NT2/D1 (cell line): ENCODE results near the gene CAMK2D.

Experiments used
- DNase-seq: peaks from one replicate; pipeline ENCODE4 v3.0.0-alpha.2; 2011; ENCODE audit warnings: low read depth, low spot score
- H3K27me3 ChIP-seq: 2 replicates; pipeline ENCODE4 v1.6.0; 2011; ENCODE audit warnings: mild to moderate bottlenecking; ENCODE audit not compliant: insufficient read length, insufficient read depth
- H3K36me3 ChIP-seq: 2 replicates; pipeline ENCODE4 v1.6.1; 2011; ENCODE audit warnings: mild to moderate bottlenecking, low read length, mixed read lengths; ENCODE audit not compliant: insufficient read depth, insufficient read length
- H3K4me1 ChIP-seq: 2 replicates; pipeline ENCODE4 v1.5.1; 2011; ENCODE audit not compliant: insufficient read depth, insufficient read length
- H3K4me3 ChIP-seq: 2 replicates; pipeline ENCODE4 v1.5.1; 2011; ENCODE audit warnings: low read depth; ENCODE audit not compliant: insufficient read length
- H3K9ac ChIP-seq: 2 replicates; pipeline ENCODE4 v1.6.0; 2011; ENCODE audit warnings: low read depth; ENCODE audit not compliant: insufficient read length
- H3K9me3 ChIP-seq: 2 replicates; pipeline ENCODE4 v1.5.1; 2011; ENCODE audit warnings: mild to moderate bottlenecking, low read length; ENCODE audit not compliant: insufficient read depth
- SUZ12 ChIP-seq: IDR thresholded peaks from 2 replicates; pipeline ENCODE4 v1.6.1; 2011; ENCODE audit not compliant: insufficient read length, insufficient read depth; ENCODE audit errors: extremely low read depth
- YY1 ChIP-seq: IDR thresholded peaks from 2 replicates; pipeline ENCODE4 v1.6.1; 2011; ENCODE audit not compliant: insufficient read length, insufficient read depth
- ZNF274 ChIP-seq: IDR thresholded peaks from 2 replicates; pipeline ENCODE4 v1.6.1; 2011; ENCODE audit warnings: mild to moderate bottlenecking, low read depth, low read length

CAMK2D gene

DNA sequence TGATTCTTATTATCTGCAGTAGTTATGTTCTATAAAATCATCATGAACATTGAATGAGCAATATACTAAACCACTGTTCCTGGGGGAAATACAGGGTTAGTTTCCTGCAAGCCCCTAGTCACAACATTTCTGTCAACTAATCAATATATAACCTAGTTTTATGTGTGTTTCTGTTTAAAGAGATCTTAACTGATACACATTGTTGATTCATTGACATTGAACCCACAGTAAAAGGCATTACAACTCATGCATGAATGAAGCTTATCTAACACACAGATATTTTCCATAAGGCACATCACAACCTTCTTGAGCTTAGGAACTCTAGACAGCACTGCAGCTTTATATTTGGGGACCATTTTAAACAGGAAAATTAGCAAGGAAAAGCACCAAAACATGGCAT is 134.2 kb downstream of the CAMK2D start:
- H3K9me3 ChIP-seq = no peaks in the 10 kb centered on the region
- H3K4me3 ChIP-seq = no peak overlapping the region
- no peak overlapping the region for H3K9ac ChIP-seq
- no peak for DNase-seq
- no peaks in the 10 kb centered on the region for H3K4me1 ChIP-seq
- H3K27me3 ChIP-seq = no peaks in the 10 kb centered on the region
- H3K36me3 ChIP-seq = no peaks in the 10 kb centered on the region
- TF ChIP-seq SUZ12 (no peak), ZNF274 (no peak), YY1 (no peak)

DNA sequence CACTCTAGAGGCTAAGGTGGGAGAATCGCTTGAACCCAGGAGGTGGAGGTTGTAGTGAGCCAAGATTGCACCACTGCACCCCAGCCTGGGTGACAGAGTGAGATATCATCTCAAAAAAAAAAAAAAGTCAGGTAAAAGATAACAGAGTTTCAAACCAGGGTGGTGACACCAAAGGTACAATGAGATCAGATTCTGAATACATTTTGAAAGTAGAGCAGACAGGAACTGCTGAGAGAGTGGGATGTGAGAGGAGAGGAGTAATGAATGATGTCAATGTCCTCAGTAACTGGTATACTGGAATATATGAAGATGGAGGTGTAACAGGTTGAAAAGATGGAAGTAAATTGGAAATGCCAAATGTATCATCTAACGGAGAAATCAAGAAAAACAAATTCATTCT is 135.6 kb downstream of the CAMK2D start:
- H3K27me3 ChIP-seq = no peaks in the 10 kb centered on the region
- no peaks in the 10 kb centered on the region for H3K9me3 ChIP-seq
- H3K4me3 ChIP-seq = no peak overlapping the region
- no peak for DNase-seq
- no peaks in the 10 kb centered on the region for H3K4me1 ChIP-seq
- TF ChIP-seq YY1 (no peak), ZNF274 (no peak), SUZ12 (no peak)
- H3K9ac ChIP-seq = no peak overlapping the region
- H3K36me3 ChIP-seq = no peaks in the 10 kb centered on the region

DNA sequence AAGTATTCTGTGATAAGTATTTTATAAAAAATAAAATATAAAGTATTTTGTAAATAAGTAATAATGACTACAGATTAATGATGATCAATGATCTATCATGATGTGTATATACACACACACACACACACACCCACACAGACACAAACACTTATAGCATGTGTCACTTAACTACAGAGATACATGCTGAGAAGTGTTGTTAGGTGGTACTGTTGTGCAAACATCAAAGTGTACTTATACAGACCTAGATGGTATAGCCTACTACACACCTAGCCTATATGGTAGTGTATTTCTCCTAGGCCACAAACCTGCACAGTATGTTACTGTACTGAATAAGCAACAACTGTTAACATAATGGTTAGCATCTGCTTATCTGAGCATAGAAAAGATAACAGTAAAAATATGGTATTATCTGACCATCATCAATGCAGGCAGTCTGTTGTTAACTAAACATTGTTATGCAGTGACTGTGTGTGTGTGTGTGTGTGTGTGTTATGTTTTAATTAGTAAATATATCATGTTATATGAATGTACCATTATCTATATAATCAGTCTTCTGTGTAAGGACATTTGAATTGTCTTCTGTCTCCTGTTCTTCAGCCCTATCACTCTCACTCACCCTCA is 138.2 kb downstream of the CAMK2D start:
- Histone ChIP-seq H3K9me3 (no peaks in the 10 kb centered on the region), H3K27me3 (no peaks in the 10 kb centered on the region), H3K4me1 (no peaks in the 10 kb centered on the region), H3K9ac (no peak overlapping the region), H3K36me3 (no peaks in the 10 kb centered on the region), H3K4me3 (no peak overlapping the region)
- no peak for DNase-seq
- TF ChIP-seq ZNF274 = no peak
- TF ChIP-seq SUZ12 = no peak
- TF ChIP-seq YY1 = no peak

DNA sequence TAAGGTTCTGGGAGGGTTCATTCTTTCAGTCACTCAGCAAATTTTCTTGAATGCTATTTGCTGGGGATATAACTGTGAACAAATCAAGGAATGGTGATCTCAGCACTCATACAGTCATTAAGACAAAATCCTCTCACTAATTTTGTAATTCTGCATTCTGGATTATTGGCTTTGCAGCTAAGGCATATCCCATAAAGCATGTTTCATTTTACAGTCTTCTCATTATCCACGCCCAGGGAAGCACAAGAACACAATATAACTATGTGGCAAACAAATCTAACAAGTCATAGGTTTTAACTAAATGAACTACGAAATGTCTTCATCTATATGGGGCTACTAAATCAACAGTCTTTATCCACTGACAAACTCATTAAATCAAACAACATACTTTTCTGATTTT is 139.9 kb downstream of the CAMK2D start:
- Histone ChIP-seq H3K9ac (no peak overlapping the region), H3K4me3 (no peak overlapping the region), H3K36me3 (no peaks in the 10 kb centered on the region), H3K27me3 (no peaks in the 10 kb centered on the region), H3K4me1 (no peaks in the 10 kb centered on the region), H3K9me3 (no peaks in the 10 kb centered on the region)
- DNase-seq = no peak
- TF ChIP-seq SUZ12 = no peak
- TF ChIP-seq YY1 = no peak
- no peak for TF ChIP-seq ZNF274

DNA sequence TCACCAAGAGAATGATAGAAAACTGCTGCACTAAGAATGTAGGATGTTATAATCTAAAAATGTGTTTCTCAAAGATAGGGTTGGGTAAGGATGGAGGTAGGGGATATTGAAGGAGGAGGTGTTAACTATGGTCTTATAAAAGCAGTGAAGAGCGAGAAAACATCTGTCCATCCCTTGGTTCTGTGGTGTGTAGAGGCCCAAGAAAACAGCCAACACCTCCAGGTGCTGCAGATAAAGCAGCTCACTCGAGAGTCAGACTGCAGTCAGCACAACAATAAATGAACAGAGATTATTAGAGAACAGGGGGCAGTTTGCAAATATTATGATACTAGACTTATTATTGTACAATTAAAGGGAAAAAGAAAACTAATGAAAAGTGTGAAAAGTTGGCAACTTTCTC is 141.5 kb downstream of the CAMK2D start:
- no peaks in the 10 kb centered on the region for H3K4me1 ChIP-seq
- no peaks in the 10 kb centered on the region for H3K36me3 ChIP-seq
- H3K9me3 ChIP-seq = no peaks in the 10 kb centered on the region
- no peak overlapping the region for H3K4me3 ChIP-seq
- DNase-seq = no peak
- no peaks in the 10 kb centered on the region for H3K27me3 ChIP-seq
- no peak overlapping the region for H3K9ac ChIP-seq
- TF ChIP-seq SUZ12 (no peak), ZNF274 (no peak), YY1 (no peak)

DNA sequence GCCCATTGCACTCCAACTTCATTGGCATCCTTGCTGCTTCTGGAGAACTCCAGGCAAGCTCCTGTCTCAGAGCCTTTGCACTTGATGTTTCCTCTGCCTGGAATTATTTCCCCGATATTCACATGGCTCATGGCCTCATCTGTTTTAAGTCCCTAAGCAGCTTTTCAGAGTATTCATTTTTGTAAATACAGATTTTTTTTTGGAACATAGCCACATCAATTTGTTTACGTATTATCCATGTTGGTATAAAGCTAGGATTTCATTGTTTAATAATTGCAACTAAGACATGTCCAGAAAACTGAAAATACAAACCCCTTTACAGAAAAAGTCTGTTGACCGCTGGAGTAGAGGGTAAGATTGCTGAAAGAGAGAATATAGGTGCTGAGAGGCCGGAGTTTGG is 142.0 kb downstream of the CAMK2D start:
- no peak for DNase-seq
- Histone ChIP-seq H3K4me3 (no peak overlapping the region), H3K4me1 (no peaks in the 10 kb centered on the region), H3K9ac (no peak overlapping the region), H3K9me3 (no peaks in the 10 kb centered on the region), H3K27me3 (no peaks in the 10 kb centered on the region), H3K36me3 (no peaks in the 10 kb centered on the region)
- TF ChIP-seq SUZ12 = no peak
- no peak for TF ChIP-seq ZNF274
- TF ChIP-seq YY1 = no peak

DNA sequence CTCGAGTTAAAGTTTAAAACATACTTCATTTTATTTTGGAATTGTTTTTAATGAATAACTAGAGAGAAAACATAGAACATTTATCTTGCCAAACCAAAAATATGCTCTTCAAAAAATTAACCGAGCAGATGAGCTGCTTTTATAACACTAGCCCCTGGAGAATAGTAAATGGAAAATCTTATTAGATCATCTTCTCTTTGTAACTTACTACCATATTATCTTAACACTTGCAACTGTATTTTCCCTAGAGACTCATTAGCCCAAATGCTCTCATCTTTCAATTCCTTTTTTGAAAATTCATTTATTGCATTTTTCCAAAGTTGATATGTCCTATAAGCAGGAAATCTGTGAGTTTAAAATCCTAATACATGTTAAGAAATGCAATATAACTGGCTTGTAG is 143.3 kb downstream of the CAMK2D start:
- TF ChIP-seq ZNF274 (no peak), SUZ12 (no peak), YY1 (no peak)
- DNase-seq = no peak

DNA sequence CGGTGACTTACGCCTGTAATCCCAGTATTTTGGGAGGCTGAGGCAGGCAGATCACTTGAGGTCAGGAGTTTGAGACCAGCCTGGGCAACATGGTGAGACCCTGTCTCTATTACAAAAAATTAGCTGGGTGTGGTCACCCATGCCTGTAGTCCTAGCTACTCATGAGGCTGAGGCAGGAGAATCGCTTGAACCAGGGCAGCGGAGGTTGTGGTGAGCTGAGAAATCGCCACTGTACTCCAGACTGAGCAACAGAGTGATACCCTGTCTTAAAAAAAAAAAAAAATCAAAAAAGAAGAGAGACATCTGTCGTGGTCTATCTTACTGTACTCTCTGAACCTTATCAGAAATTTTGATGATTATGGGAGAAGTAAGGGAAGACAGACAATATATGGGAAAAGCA is 144.3 kb downstream of the CAMK2D start:
- no peak overlapping the region for H3K9ac ChIP-seq
- H3K4me3 ChIP-seq = no peak overlapping the region
- no peak for DNase-seq
- H3K4me1 ChIP-seq = no peaks in the 10 kb centered on the region
- H3K9me3 ChIP-seq = no peaks in the 10 kb centered on the region
- no peaks in the 10 kb centered on the region for H3K36me3 ChIP-seq
- no peaks in the 10 kb centered on the region for H3K27me3 ChIP-seq
- TF ChIP-seq YY1 (no peak), SUZ12 (no peak), ZNF274 (no peak)

More for the DNA sequence above, 143.3 kb downstream of the CAMK2D start:
- Histone ChIP-seq H3K4me3 (no peak overlapping the region), H3K9ac (no peak overlapping the region), H3K36me3 (no peaks in the 10 kb centered on the region), H3K4me1 (no peaks in the 10 kb centered on the region), H3K27me3 (no peaks in the 10 kb centered on the region), H3K9me3 (no peaks in the 10 kb centered on the region)
